Bronchial epithelial cell (primary cell): Measurements from ENCODE around the gene DNMT1. TPM values are rescaled to one million over a fixed set of nuclear protein-coding genes. Genes with fewer than 3 reads are reported as not detected.

ENCODE experiments used
- DNase-seq: peaks from one replicate; pipeline ENCODE4 v3.0.0-alpha.2; 2010; ENCODE audit warnings: low read depth
- FAIRE-seq: peaks from 2 replicates; lab custom pipeline; 2011; peaks lifted over from hg19 to GRCh38; lab: Jason Lieb, UNC
- H3K27me3 ChIP-seq: 2 replicates; pipeline ENCODE4 v1.5.1; 2011; ENCODE audit warnings: low read length; ENCODE audit not compliant: control insufficient read depth, insufficient read depth
- H3K36me3 ChIP-seq: 2 replicates; pipeline ENCODE4 v1.5.1; 2011; ENCODE audit warnings: low read length; ENCODE audit not compliant: control insufficient read depth, insufficient read depth
- H3K4me3 ChIP-seq: 2 replicates; pipeline ENCODE4 v1.5.1; 2011; ENCODE audit warnings: mild to moderate bottlenecking, low read depth, low read length, control low read depth
- total RNA-seq: library from RNA; depleted of rRNA; stranded (reverse); fragments of >200 nt; gene quantifications from 2 replicates; pipeline ENCODE4 v1.2.1, GENCODE V29; 2014
- TF ChIP-seq, protein P1 (sequence below): IDR thresholded peaks from 2 replicates; pipeline ENCODE4 v1.5.1; 2011; ENCODE audit warnings: mild to moderate bottlenecking, moderate library complexity, low read length, control low read depth, inconsistent platforms; ENCODE audit not compliant: insufficient read depth, severe bottlenecking

DNMT1 gene
- total RNA-seq, 1 donor from 2014 or later = 12.4 TPM

DNA sequence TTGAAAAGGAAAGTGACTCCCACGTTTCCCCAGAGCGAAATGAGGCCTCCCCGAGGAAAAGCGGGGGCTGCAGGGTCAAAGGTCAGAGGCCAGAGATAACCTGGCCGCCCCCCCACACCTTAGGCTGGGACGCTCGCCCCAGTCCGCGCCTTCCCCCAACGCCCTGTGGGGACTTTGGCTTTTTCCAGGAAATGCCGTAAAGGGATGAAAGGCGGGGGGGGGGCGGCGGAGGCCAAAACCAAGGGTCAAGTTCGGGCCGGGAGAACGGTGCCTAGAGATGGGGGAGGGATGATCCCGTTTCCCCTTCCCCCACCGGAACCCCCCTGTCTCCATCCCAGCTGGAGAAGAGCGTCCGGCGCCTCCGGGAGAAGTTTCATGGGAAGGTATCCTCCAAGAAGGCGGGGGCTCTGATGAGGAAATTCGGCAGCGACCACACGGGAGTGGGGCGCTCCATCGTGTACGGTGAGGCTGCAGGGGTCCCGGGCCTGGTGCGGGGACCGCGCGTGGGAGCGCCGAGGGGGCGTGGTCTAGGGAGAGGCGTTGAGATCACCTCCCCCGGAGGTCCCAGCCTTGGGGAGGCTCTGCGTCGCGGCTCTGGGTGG lies 108.1 kb downstream of the DNMT1 start:
- DNase-seq (no peak), FAIRE-seq (no peak)
- Histone ChIP-seq H3K27me3 (no peaks in the 10 kb centered on the region), H3K36me3 (peaks cover 3% of the 10 kb centered on the region), H3K4me3 (peak overlapping the region; percentile 84)
- TF ChIP-seq, protein P1, sequence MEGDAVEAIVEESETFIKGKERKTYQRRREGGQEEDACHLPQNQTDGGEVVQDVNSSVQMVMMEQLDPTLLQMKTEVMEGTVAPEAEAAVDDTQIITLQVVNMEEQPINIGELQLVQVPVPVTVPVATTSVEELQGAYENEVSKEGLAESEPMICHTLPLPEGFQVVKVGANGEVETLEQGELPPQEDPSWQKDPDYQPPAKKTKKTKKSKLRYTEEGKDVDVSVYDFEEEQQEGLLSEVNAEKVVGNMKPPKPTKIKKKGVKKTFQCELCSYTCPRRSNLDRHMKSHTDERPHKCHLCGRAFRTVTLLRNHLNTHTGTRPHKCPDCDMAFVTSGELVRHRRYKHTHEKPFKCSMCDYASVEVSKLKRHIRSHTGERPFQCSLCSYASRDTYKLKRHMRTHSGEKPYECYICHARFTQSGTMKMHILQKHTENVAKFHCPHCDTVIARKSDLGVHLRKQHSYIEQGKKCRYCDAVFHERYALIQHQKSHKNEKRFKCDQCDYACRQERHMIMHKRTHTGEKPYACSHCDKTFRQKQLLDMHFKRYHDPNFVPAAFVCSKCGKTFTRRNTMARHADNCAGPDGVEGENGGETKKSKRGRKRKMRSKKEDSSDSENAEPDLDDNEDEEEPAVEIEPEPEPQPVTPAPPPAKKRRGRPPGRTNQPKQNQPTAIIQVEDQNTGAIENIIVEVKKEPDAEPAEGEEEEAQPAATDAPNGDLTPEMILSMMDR = no peak

DNA sequence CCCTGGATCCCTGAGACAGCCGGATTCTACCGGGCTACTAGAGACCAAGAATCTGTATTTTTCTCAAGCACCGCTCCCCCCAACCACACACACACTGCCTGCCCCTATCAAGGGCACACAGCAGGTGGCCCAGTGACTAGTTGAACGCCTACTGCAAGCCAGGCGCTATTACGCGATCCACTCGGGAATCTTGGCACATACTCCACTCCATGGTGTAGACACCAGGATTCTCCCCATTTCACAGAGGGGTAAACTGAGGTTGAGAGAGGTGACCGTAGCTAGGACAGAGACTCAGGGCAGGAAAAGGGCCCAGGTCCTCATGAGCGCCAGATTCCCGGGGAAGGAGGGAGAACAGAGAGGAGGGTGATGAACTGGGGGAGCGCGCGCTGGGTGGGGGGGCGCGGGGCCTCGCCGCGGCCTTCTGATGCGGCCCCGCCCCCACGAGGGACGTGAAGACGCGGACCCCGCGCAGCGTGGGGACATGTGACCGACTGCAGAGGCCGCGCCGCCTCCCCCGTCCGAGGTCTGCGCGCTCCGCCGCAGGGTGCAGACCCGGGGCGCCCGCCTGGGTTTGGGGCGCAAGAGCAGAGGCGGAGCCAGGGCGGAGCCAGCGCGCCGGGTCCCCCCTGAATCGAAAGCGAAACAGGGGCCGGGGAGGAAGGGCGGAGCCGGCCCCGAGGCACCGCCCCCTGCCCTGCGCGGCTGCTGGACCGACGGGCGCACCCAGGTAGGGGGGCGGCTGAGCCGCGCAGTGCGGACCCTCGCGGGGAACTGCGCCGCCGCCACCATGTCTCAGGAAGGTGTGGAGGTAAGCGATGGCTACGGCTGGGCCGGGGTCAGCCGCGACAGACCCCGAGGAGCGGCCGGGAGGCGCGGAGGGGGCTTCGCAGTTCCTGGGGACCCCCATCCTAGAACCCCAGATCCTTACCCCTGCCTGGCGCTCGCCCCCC lies 108.8 kb downstream of the DNMT1 start, which contains the start of gene SHFL:
Gene SHFL (plus strand): TSS at position 677 of the 950 bp plus-strand sequence. CDS start 111 bp downstream, at position 788.
- DNase-seq (peak; percentile 33), FAIRE-seq (no peak)
- TF ChIP-seq, protein P1 = no peak
- Histone ChIP-seq H3K4me3 (peak within 1 kb of the TSS; percentile 84), H3K36me3 (peaks cover 3% of the 10 kb centered on the region), H3K27me3 (no peaks in the 10 kb centered on the region)

DNA sequence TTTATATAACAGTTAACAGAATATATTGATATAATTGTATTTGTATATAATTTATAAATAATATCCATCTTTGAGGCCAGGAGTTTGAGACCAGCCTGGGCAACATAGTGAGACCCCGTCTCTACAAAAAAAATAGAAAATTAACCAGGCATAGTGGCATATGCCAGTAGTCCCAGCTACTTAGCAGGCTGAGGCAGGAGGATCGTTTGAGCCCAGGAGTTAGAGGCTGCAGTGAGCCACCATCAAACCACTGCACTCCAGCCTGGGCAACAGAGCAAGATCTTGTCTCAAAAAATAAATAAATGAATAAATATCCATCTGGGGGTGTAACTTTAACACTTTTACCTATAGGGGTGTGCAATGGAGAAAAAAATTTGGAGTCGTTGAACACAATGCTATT lies 110.0 kb downstream of the DNMT1 start:
- no peak overlapping the region for H3K4me3 ChIP-seq
- FAIRE-seq (no peak), DNase-seq (no peak)
- no peaks in the 10 kb centered on the region for H3K27me3 ChIP-seq
- peaks cover 1% of the 10 kb centered on the region for H3K36me3 ChIP-seq
- TF ChIP-seq, protein P1 = no peak

DNA sequence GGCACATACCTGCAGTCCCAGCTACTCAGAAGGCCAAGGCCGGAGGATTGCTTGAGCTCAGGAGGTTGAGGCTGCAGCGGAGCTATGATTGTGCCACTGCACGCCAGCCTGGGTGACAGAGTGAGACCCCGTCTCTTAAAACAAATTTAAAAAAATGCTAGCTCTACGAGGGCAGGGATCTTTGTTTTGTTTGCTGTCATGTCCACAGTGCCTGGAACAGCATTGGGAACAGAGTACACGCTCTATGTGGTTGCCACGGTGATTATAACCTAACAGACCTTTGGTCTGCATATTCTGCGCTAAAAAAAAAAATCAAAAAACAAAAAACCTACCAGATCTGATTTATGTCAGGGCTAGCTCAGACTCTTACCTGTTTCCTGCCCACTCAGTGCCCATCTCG lies 110.8 kb downstream of the DNMT1 start:
- Histone ChIP-seq H3K36me3 (no peaks in the 10 kb centered on the region), H3K4me3 (no peak overlapping the region), H3K27me3 (no peaks in the 10 kb centered on the region)
- TF ChIP-seq, protein P1 = no peak
- FAIRE-seq (no peak), DNase-seq (no peak)

Other genes with a start within 250 kb of the DNMT1 start
- gene COL5A3, start 184.4 kb downstream of the DNMT1 start, total RNA-seq = 0.51 and 0.79 TPM in 2 replicates
- not detected in 2 replicates for gene RDH8, start 181.5 kb downstream of the DNMT1 start, total RNA-seq
- gene SHFL, start 108.6 kb downstream of the DNMT1 start, total RNA-seq = 5.0 and 5.5 TPM in 2 replicates
- under 0.01 TPM in 1 of 2 replicates, not detected in the other for gene ANGPTL6, start 92.3 kb downstream of the DNMT1 start, total RNA-seq
- 41.5 and 45.3 TPM in 2 replicates for gene PPAN, start 88.6 kb downstream of the DNMT1 start, total RNA-seq
- 1.1 and 3.7 TPM in 2 replicates for gene P2RY11, start 83.3 kb downstream of the DNMT1 start, total RNA-seq
- gene EIF3G, start 75.1 kb downstream of the DNMT1 start, total RNA-seq = 198 and 291 TPM in 2 replicates
- gene S1PR2, start 36.4 kb upstream of the DNMT1 start, total RNA-seq = 1.3 and 1.9 TPM in 2 replicates
- 17.1 and 19.2 TPM in 2 replicates for gene MRPL4, start 57.3 kb upstream of the DNMT1 start, total RNA-seq
- 0.79 and 0.90 TPM in 2 replicates for gene ICAM1, start 76.2 kb upstream of the DNMT1 start, total RNA-seq
- gene ICAM4, start 92.0 kb upstream of the DNMT1 start, total RNA-seq = 4.0 and 10.8 TPM in 2 replicates
- 3.7 and 3.9 TPM in 2 replicates for gene ICAM5, start 95.0 kb upstream of the DNMT1 start, total RNA-seq
- 0.26 and 0.53 TPM in 2 replicates for gene ZGLP1, start 114.9 kb upstream of the DNMT1 start, total RNA-seq
- 21.8 and 24.2 TPM in 2 replicates for gene FDX2, start 121.1 kb upstream of the DNMT1 start, total RNA-seq
- 2.3 and 4.2 TPM in 2 replicates for gene RAVER1, start 138.6 kb upstream of the DNMT1 start, total RNA-seq
- 5.0 and 5.5 TPM in 2 replicates for gene ICAM3, start 144.7 kb upstream of the DNMT1 start, total RNA-seq
- 36.1 and 45.8 TPM in 2 replicates for gene TYK2, start 185.6 kb upstream of the DNMT1 start, total RNA-seq
- 195 TPM in 2 replicates for gene CDC37, start 208.6 kb upstream of the DNMT1 start, total RNA-seq
- 0.13 and 0.26 TPM in 2 replicates for gene PDE4A, start 225.6 kb upstream of the DNMT1 start, total RNA-seq